T-cell (primary cell): ENCODE data around the gene SLC9A9. TPM values are rescaled to one million over a fixed set of nuclear protein-coding genes. Genes with fewer than 3 reads are reported as not detected.

Experiments
- ATAC-seq, 4 experiments: fragments of 200-7000 bp in 3 of 4; fragments of 150-1000 bp in 1 of 4; cut with Tn5 transposase; replicated peaks in 1 of 4; 1 replicate in 3 of 4; 2 replicates in 1 of 4; pipeline ENCODE4 v1.10.0; 2021; ENCODE audit warnings: moderate library complexity in 3 of 4, mild to moderate bottlenecking in 2 of 4, moderate number of reproducible peaks in 1 of 4
- CTCF ChIA-PET, 2 donors: fragments of 300-600 bp; sonication (Branson Sonifier 250); formaldehyde crosslinking; loops; one replicate each; lab custom pipeline; 2022; ENCODE audit warnings: antibody characterized with exemption in 2 of 2; lab: Charles Lee
- POLR2A ChIA-PET, 2 donors: fragments of 300-600 bp; sonication (Branson Sonifier 250); formaldehyde crosslinking; loops; one replicate each; lab custom pipeline; 2022; ENCODE audit warnings: antibody characterized with exemption in 2 of 2; lab: Charles Lee
- DNase-seq, 35 experiments: peaks; one replicate each; pipeline versions ENCODE4 v3.0.0 to v3.0.0-alpha.2; 2013 to 2023
- H3K27ac ChIP-seq: one replicate; pipeline ENCODE4 v1.5.1; 2013; ENCODE audit warnings: low read length
- H3K27me3 ChIP-seq, 2 experiments: replicated peaks in 1 of 2; 1 replicate in 1 of 2; 2 replicates in 1 of 2; pipeline versions ENCODE4 v1.6.1 to v1.7.0; 2013; ENCODE audit warnings: low read length in 1 of 2, mixed read lengths in 1 of 2; ENCODE audit not compliant: control insufficient read depth in 2 of 2, insufficient read depth in 2 of 2; ENCODE audit errors: extremely low read depth in 1 of 2
- H3K36me3 ChIP-seq, 2 donors: 1 replicate in 1 of 2; 2 replicates in 1 of 2; pipeline versions ENCODE4 v1.6.1 to v1.7.0; 2013; ENCODE audit warnings: low read length in 1 of 2; ENCODE audit not compliant: control insufficient read depth in 2 of 2, insufficient read depth in 1 of 2; ENCODE audit errors: extremely low read depth in 1 of 2
- H3K4me1 ChIP-seq, 2 experiments: 1 replicate in 1 of 2; 2 replicates in 1 of 2; pipeline versions ENCODE4 v1.6.1 to v1.7.0; 2013; ENCODE audit warnings: low read length in 2 of 2, mixed read lengths in 1 of 2; ENCODE audit not compliant: insufficient read depth in 2 of 2, control insufficient read depth in 1 of 2; ENCODE audit errors: extremely low read depth in 1 of 2
- H3K4me3 ChIP-seq, 2 donors: 1 replicate in 1 of 2; 2 replicates in 1 of 2; pipeline versions ENCODE4 v1.5.1 to v1.7.0; 2013; ENCODE audit warnings: mild to moderate bottlenecking in 2 of 2, low read length in 1 of 2, moderate library complexity in 1 of 2; ENCODE audit not compliant: control insufficient read depth in 1 of 2; ENCODE audit errors: extremely low read depth in 1 of 2
- H3K9me3 ChIP-seq: 2 replicates; pipeline ENCODE4 v1.7.0; 2013
- H3K27ac Mint-ChIP-seq, 2 donors: one replicate each; pipeline ENCODE4 v1.8.0; 2020 to 2021; ENCODE audit warnings: mild to moderate bottlenecking in 2 of 2, mixed read lengths in 2 of 2
- H3K27me3 Mint-ChIP-seq, 2 donors: one replicate each; pipeline ENCODE4 v1.8.0; 2021 to 2022; ENCODE audit warnings: mixed read lengths in 2 of 2
- H3K36me3 Mint-ChIP-seq: one replicate; pipeline ENCODE4 v1.8.0; 2021; ENCODE audit warnings: mixed read lengths
- H3K4me1 Mint-ChIP-seq, 3 donors: one replicate each; pipeline ENCODE4 v1.8.0; 2020 to 2022; ENCODE audit warnings: mixed read lengths in 3 of 3, mild to moderate bottlenecking in 1 of 3
- H3K4me3 Mint-ChIP-seq, 3 donors: one replicate each; pipeline ENCODE4 v1.8.0; 2020 to 2022; ENCODE audit warnings: mild to moderate bottlenecking in 3 of 3, mixed read lengths in 3 of 3, moderate library complexity in 3 of 3
- H3K9me3 Mint-ChIP-seq, 3 donors: one replicate each; pipeline ENCODE4 v1.8.0; 2020 to 2022; ENCODE audit warnings: mixed read lengths in 3 of 3
- WGBS: methylation state at CpG from one replicate; pipeline ENCODE4 v1.1.5; 2013; ENCODE audit warnings: missing lambda C conversion rate; ENCODE audit not compliant: insufficient coverage; 5-methylcytosine and 5-hydroxymethylcytosine counted together
- total RNA-seq, 35 experiments: library from RNA in 6 of 35; stranded (reverse) in 6 of 35; fragments of 120-200 nt in 1 of 35; gene quantifications; one replicate each; pipeline versions ENCODE4 v1.2.1 to v1.2.4 and lab custom pipeline; 2013 to 2026

SLC9A9 gene
- total RNA-seq, 5 donors from 2014 or later (not counting 1 experiment from before 2014, with no cell fraction given): 11.2 to 36.8 (median 17.8) TPM

- DNase-seq (no peak), ATAC-seq (no peak)
- peaks cover 0 to 26% (median 12%) of the 10 kb centered on the region in 3 donors for H3K9me3 Mint-ChIP-seq
- no peak overlapping the region for H3K4me3 Mint-ChIP-seq
- Histone ChIP-seq H3K4me1 (no peaks in the 10 kb centered on the region), H3K9me3 (peaks cover 2% of the 10 kb centered on the region), H3K36me3 (no peaks in the 10 kb centered on the region), H3K27ac (no peak overlapping the region), H3K4me3 (no peak overlapping the region), H3K27me3 (no peaks in the 10 kb centered on the region)
- POLR2A ChIA-PET: no interaction called here
- H3K4me1 Mint-ChIP-seq: no peaks in the 10 kb centered on the region
- peaks cover 27% of the 10 kb centered on the region for H3K36me3 Mint-ChIP-seq
- CTCF ChIA-PET: no interaction called here
- WGBS: 87% methylated on average over 4 of the region's 4 CpGs
- no peak overlapping the region for H3K27ac Mint-ChIP-seq
- no peaks in the 10 kb centered on the region for H3K27me3 Mint-ChIP-seq
These were observed 213.3 kb downstream of the SLC9A9 start for GRCh38 chr3:143634991-143635390.

DNA sequence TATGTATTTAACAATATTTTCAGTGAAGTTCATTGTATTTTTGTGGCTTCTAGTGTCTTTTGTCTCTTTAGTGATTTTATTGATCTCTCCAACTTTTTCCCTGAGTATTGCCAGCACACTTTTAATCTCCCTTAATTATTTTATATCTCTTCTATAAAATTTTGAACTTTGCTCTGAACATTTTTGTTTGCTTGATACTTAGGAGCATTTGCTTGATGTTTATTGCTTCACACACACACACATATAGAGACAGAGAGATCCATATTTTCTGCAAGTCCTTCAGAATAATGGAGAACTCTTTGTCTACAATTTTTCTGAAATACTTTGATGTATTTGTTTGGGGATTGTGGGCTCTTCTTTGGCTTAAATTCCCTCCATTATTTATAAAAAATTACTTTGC, 213.8 kb downstream of the SLC9A9 start:
- Mint-ChIP-seq H3K4me3 (no peak overlapping the region), H3K36me3 (peaks cover 26% of the 10 kb centered on the region), H3K27ac (no peak overlapping the region), H3K9me3 (peaks cover 0 to 26% (median 12%) of the 10 kb centered on the region in 3 donors), H3K27me3 (no peaks in the 10 kb centered on the region), H3K4me1 (no peaks in the 10 kb centered on the region)
- ATAC-seq (no peak), DNase-seq (no peak)
- no peaks in the 10 kb centered on the region for H3K4me1 ChIP-seq
- POLR2A ChIA-PET: no interaction called here
- CTCF ChIA-PET: no interaction called here
- peaks cover 2% of the 10 kb centered on the region for H3K9me3 ChIP-seq
- no peaks in the 10 kb centered on the region for H3K36me3 ChIP-seq
- H3K4me3 ChIP-seq: no peak overlapping the region
- H3K27ac ChIP-seq: no peak overlapping the region
- H3K27me3 ChIP-seq: no peaks in the 10 kb centered on the region

- ChIA-PET CTCF (no interaction called here), POLR2A (no interaction called here)
- DNase-seq (no peak), ATAC-seq (no peak)
- Mint-ChIP-seq H3K27me3 (no peaks in the 10 kb centered on the region), H3K9me3 (peaks cover 0 to 19% (median 12%) of the 10 kb centered on the region in 3 donors), H3K27ac (no peak overlapping the region), H3K4me3 (no peak overlapping the region), H3K4me1 (no peaks in the 10 kb centered on the region), H3K36me3 (peaks cover 21% of the 10 kb centered on the region)
- no CpG with 5 or more reads among the region's 3 CpGs for WGBS
- Histone ChIP-seq H3K4me1 (no peaks in the 10 kb centered on the region), H3K27me3 (no peaks in the 10 kb centered on the region), H3K4me3 (no peak overlapping the region), H3K36me3 (no peaks in the 10 kb centered on the region), H3K27ac (no peak overlapping the region), H3K9me3 (peaks cover 2% of the 10 kb centered on the region)
These were observed 214.5 kb downstream of the SLC9A9 start for GRCh38 chr3:143633816-143634215.

DNA sequence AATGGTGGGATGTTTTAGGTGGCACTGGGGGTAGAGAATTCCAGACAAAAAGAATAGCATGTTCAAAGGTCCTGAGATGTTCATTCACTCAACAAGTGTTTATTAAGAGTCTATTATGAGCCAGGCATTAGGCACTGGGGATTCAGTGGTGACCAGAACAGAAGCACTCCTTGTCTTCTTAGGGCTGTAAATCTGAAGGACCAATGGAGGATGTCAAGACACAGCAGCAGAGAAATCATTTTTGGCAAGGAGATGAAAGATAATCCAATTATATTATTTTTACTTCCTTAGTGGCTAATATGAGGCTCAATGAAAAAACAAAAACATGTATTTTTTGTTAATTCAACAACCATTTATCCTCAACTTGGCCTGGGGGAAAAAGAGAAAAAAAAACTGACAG, 218.5 kb downstream of the SLC9A9 start:
- no peak overlapping the region for H3K27ac Mint-ChIP-seq
- H3K27me3 Mint-ChIP-seq: no peaks in the 10 kb centered on the region
- H3K4me1 ChIP-seq: no peaks in the 10 kb centered on the region
- H3K27ac ChIP-seq: no peak overlapping the region
- no peak overlapping the region for H3K4me3 ChIP-seq
- ChIA-PET POLR2A (interaction anchor here in 1 of 2 donors (0.6 kb wide), 1 partner anchor 14 kb away, joined by 4 read pairs; no protein-coding TSS in a partner anchor), CTCF (interaction anchor here in 1 of 2 donors (0.6 kb wide), 1 partner anchor 649 kb away, joined by 4 read pairs; no protein-coding TSS in a partner anchor)
- H3K36me3 Mint-ChIP-seq: peaks cover 21% of the 10 kb centered on the region
- no peaks in the 10 kb centered on the region for H3K36me3 ChIP-seq
- no peaks in the 10 kb centered on the region for H3K9me3 ChIP-seq
- no peaks in the 10 kb centered on the region for H3K9me3 Mint-ChIP-seq
- no peaks in the 10 kb centered on the region for H3K4me1 Mint-ChIP-seq
- H3K4me3 Mint-ChIP-seq: no peak overlapping the region
- no peaks in the 10 kb centered on the region for H3K27me3 ChIP-seq
- no peak for ATAC-seq
- no peak for DNase-seq

GRCh38 chr3:143628971-143629370, 219.3 kb downstream of the SLC9A9 start:
- no CpG with 5 or more reads among the region's 3 CpGs for WGBS
- Histone ChIP-seq H3K9me3 (no peaks in the 10 kb centered on the region), H3K27ac (no peak overlapping the region), H3K27me3 (no peaks in the 10 kb centered on the region), H3K4me3 (no peak overlapping the region), H3K36me3 (no peaks in the 10 kb centered on the region), H3K4me1 (no peaks in the 10 kb centered on the region)
- no peaks in the 10 kb centered on the region for H3K9me3 Mint-ChIP-seq
- no peaks in the 10 kb centered on the region for H3K27me3 Mint-ChIP-seq
- CTCF ChIA-PET: no interaction called here
- DNase-seq (no peak), ATAC-seq (no peak)
- no peak overlapping the region for H3K27ac Mint-ChIP-seq
- H3K36me3 Mint-ChIP-seq: peaks cover 20% of the 10 kb centered on the region
- H3K4me3 Mint-ChIP-seq: no peak overlapping the region
- POLR2A ChIA-PET: no interaction called here
- no peaks in the 10 kb centered on the region for H3K4me1 Mint-ChIP-seq

DNA sequence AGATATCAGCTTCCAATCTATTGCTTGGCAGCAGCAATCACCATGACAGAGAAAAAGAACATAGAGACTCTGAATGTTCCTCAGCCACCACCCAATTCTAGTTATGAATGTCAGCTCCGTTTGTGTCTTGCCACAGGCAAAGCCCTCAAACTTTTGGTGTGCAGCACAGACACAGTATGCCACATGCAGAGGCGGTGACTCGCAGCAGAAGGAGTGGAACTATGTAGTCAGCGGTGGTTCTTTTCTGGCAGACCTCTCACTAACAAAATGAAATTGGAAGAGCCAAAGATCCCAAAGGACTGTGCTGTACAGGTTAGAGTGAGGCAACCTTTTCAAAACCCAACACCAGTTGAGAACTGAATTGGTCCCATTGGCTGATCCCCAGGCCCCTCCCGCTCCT, 220.9 kb downstream of the SLC9A9 start:
- Mint-ChIP-seq H3K4me3 (no peak overlapping the region), H3K36me3 (peaks cover 22% of the 10 kb centered on the region), H3K4me1 (no peaks in the 10 kb centered on the region), H3K27ac (no peak overlapping the region), H3K9me3 (peaks cover 0 to 4% (median 0%) of the 10 kb centered on the region in 3 donors), H3K27me3 (no peaks in the 10 kb centered on the region)
- 20% methylated on average over 1 of the region's 5 CpGs for WGBS
- no peaks in the 10 kb centered on the region for H3K9me3 ChIP-seq
- ATAC-seq: no peak
- no peak overlapping the region for H3K27ac ChIP-seq
- no peaks in the 10 kb centered on the region for H3K4me1 ChIP-seq
- ChIA-PET CTCF (interaction anchor here (0.5 to 0.8 kb wide), 2 partner anchors 20 to 258 kb away, joined by 3 read pairs; no protein-coding TSS in a partner anchor), POLR2A (no interaction called here)
- no peak for DNase-seq
- no peak overlapping the region for H3K4me3 ChIP-seq
- no peaks in the 10 kb centered on the region for H3K27me3 ChIP-seq
- no peaks in the 10 kb centered on the region for H3K36me3 ChIP-seq

DNA sequence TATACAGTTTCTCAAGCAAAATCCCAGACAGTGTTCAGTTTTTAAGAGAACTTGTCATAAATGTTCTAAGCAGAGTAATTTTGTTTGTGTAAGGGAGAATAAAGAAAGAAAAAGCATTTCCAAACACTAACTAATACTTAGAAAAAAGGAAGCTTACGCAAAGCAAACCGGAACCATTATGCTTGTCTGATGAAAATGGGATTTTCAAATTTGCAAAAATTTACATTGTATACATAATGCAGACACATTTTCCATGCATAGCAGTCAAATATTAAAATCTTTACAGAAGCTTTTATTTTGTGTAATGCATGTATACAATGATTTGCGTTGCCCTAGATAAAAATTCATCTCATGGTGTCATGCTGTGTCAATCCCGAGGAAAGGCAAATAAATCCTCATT, 229.0 kb downstream of the SLC9A9 start:
- no peaks in the 10 kb centered on the region for H3K4me1 ChIP-seq
- H3K27ac ChIP-seq: no peak overlapping the region
- Mint-ChIP-seq H3K36me3 (peaks cover 56% of the 10 kb centered on the region), H3K9me3 (peaks cover 0 to 4% (median 2%) of the 10 kb centered on the region in 3 donors), H3K4me1 (no peaks in the 10 kb centered on the region), H3K27ac (no peak overlapping the region), H3K4me3 (no peak overlapping the region), H3K27me3 (no peaks in the 10 kb centered on the region)
- H3K27me3 ChIP-seq: no peaks in the 10 kb centered on the region
- CTCF ChIA-PET: no interaction called here
- WGBS: no CpG with 5 or more reads among the region's 4 CpGs
- POLR2A ChIA-PET: no interaction called here
- no peak for ATAC-seq
- H3K4me3 ChIP-seq: no peak overlapping the region
- H3K36me3 ChIP-seq: peaks cover 0 to 6% of the 10 kb centered on the region in 2 donors
- H3K9me3 ChIP-seq: no peaks in the 10 kb centered on the region
- DNase-seq: no peak
